ENCODE measurements around the gene HOXC11.

DNA sequence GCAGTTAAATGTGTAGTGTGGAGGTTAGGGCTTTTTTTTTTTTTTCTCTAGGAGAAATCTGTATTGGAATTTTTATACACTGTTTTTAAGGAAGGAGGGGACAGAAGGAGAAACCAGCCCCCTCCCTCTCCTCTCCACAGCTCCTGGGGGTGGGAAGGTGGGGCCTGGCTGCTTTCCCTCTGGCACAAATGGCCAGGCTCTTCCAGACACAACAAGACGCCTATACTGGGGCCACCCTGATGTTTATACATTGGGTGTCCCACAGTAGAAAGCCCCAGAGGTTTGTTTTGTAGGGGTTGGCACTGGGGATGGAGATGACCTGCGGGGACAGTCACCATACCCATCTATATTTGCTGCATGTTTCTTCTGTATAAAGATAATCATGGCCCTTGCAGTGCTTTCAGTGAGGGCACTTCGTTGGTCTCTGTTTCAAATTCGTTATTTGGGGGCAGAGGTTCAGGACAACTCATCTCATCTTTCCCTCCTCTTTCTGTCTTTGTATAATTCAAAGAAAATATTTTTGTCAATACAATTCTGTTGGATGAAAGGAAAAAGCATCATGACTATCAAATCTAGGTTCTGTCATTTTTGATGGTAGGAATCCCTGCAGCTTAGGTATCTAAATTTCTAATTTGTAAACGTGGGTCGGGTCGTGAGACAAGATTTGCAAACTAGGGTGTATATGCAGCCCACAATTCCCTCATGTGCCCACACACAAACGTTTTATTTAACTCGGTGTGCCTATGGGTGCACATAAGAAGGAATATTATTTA is 4.1 kb downstream of the HOXC11 start:
- TF ChIP-seq, protein P1, sequence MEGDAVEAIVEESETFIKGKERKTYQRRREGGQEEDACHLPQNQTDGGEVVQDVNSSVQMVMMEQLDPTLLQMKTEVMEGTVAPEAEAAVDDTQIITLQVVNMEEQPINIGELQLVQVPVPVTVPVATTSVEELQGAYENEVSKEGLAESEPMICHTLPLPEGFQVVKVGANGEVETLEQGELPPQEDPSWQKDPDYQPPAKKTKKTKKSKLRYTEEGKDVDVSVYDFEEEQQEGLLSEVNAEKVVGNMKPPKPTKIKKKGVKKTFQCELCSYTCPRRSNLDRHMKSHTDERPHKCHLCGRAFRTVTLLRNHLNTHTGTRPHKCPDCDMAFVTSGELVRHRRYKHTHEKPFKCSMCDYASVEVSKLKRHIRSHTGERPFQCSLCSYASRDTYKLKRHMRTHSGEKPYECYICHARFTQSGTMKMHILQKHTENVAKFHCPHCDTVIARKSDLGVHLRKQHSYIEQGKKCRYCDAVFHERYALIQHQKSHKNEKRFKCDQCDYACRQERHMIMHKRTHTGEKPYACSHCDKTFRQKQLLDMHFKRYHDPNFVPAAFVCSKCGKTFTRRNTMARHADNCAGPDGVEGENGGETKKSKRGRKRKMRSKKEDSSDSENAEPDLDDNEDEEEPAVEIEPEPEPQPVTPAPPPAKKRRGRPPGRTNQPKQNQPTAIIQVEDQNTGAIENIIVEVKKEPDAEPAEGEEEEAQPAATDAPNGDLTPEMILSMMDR (IDR thresholded peaks at IDR 0.05; ENCODE audit: insufficient read depth, low read length): no peak
- TF ChIP-seq POLR2AphosphoS5 (IDR thresholded peaks at IDR 0.05; ENCODE audit: low read depth) (no peak), GABPA (IDR thresholded peaks at IDR 0.05; ENCODE audit: low read depth) (no peak)
- TF ChIP-seq, protein P2, sequence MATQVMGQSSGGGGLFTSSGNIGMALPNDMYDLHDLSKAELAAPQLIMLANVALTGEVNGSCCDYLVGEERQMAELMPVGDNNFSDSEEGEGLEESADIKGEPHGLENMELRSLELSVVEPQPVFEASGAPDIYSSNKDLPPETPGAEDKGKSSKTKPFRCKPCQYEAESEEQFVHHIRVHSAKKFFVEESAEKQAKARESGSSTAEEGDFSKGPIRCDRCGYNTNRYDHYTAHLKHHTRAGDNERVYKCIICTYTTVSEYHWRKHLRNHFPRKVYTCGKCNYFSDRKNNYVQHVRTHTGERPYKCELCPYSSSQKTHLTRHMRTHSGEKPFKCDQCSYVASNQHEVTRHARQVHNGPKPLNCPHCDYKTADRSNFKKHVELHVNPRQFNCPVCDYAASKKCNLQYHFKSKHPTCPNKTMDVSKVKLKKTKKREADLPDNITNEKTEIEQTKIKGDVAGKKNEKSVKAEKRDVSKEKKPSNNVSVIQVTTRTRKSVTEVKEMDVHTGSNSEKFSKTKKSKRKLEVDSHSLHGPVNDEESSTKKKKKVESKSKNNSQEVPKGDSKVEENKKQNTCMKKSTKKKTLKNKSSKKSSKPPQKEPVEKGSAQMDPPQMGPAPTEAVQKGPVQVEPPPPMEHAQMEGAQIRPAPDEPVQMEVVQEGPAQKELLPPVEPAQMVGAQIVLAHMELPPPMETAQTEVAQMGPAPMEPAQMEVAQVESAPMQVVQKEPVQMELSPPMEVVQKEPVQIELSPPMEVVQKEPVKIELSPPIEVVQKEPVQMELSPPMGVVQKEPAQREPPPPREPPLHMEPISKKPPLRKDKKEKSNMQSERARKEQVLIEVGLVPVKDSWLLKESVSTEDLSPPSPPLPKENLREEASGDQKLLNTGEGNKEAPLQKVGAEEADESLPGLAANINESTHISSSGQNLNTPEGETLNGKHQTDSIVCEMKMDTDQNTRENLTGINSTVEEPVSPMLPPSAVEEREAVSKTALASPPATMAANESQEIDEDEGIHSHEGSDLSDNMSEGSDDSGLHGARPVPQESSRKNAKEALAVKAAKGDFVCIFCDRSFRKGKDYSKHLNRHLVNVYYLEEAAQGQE (IDR thresholded peaks at IDR 0.05; ENCODE audit: insufficient replicate concordance, low read depth): no peak
